OCI-M2 (cell line): Measurements from ENCODE around the gene CCNA1.

Source experiments
- DNase-seq: peaks from one replicate; lab custom pipeline; 2025; ENCODE audit not compliant: unreplicated experiment; lab: John Stamatoyannopoulos, UW

CCNA1 gene

GRCh38 chr13:36453516-36453915 lies 21.2 kb downstream of the CCNA1 start:
- DNase-seq, result no peak

- no peak for DNase-seq
Measured at GRCh38 chr13:36454121-36454520, 21.8 kb downstream of the CCNA1 start.

GRCh38 chr13:36454987-36455386 lies 22.7 kb downstream of the CCNA1 start:
- no peak for DNase-seq

DNA sequence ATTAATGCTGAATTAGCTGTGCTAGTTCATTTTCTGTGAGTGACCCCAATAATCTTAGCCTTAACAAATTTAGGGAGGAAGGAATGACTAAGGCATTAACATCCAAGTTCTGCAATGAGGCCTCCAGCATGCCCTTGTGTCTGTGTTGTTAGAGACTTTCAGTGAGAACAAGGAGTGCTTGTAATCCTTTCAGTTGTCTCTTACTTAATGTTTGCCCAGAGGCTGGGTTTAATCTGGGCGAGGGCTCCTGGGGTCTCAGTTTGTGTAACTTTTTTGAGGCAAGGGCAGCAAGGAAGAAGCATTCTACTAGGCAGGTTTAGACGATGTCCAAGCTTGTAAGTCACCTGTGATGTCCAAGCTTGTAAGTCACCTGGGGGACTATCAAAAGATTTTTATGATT lies 24.3 kb downstream of the CCNA1 start:
- no peak for DNase-seq

DNA sequence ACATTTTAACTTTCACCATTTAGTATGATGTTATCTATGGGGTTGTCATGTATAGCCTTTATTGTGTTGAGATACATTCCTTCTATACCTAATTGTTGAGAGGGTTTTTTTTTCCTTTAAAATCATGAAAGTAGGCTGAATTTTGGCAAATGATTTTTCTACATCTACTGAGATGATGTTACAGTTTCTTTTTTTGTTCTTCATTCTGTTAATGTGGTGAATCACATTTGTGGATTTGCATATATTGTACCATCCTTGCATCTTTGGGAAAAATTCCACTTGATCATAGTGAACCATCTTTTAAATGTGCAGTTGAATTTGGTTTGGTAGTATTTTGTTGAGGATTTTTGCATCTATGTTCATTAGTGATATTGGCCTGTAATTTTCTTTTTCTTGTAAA lies 29.2 kb downstream of the CCNA1 start:
- no peak for DNase-seq

- no peak for DNase-seq
Measured at GRCh38 chr13:36475468-36475867, 43.2 kb downstream of the CCNA1 start.

- DNase-seq, result no peak
Measured at GRCh38 chr13:36476661-36477060, 44.4 kb downstream of the CCNA1 start.

DNA sequence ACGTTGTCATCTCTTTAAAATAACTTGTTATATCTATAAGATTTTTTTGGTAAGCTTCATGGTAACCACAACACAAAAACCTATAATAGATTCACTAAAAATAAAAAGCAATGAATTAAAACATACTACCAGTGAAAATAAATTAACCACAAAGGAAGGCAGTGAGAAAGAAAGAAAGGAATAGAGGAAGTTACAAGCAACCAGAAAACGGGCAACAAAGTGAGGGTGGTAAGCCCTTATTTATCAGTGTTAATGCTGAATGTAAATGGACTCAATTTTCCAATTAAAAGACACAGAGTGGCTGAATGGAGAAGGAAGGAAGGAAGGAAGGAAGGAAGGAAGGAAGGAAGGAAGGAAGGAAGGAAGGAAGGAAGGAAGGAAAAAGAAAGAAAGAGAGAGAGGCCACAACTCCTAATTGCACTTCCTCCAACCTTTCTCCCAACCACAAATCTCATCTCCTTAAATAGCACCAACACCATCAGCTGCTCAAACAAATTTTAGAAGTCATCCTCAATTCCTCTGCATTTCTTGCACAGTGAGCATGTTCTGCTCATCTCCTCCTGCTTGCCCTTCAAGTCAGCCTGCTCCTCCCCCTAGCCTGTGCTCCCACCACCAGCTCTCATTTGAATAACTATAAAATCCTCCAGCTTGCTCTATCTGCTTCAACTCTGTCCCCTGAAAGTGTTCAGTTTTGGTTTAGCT lies 48.6 kb downstream of the CCNA1 start:
- no peak for DNase-seq

GRCh38 chr13:36490055-36490454 lies 57.8 kb downstream of the CCNA1 start:
- DNase-seq, result no peak
